NCI-H1048 (cell line): ENCODE results near the gene CNR2.
"Not testable (repeated sequence)": the region's sequence is repeated elsewhere in the genome, so short reads cannot be mapped to it uniquely, and the experiment has no call there.

Experiments
- DNase-seq: peaks from one replicate; lab custom pipeline; 2025; lab: John Stamatoyannopoulos, UW

CNR2 gene

DNA sequence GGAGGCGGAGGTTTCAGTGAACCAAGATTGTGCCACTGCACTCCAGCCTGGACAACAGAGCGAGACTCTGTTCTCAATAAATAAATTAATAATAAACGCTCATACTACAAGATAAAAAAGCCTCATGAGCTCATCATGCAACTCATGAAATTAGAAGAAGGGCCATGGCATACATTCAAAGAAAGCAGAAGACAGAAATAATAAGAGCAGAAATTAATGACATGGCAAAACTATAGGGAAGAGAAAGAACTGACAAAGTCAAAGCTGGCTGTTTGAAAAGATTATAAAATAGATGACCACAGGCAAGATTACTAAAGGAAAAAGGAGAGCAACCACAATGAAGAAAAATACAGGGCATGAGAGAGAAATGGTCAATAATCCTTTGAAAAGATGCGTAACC, 30.4 kb downstream of the CNR2 start:
- no peak for DNase-seq

DNA sequence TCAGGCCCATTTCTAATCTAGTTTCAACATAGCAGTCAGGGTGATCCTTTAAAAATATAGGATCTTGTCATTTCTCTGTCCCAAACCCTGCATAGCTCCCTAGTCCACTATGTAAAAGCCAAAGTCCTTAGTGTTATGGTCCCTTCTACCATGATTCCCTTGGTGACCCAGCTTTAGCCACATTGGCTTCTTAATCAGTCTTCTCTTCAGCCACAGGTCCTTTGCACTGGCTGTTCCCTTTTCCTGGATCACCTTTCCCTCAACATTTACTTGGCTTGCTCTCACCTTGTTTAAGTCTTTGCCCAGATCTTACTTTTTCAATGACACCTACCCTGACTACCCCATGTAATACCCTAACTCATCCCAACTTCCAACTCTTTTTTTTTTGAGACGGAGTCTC, 33.4 kb downstream of the CNR2 start:
- no peak for DNase-seq

DNA sequence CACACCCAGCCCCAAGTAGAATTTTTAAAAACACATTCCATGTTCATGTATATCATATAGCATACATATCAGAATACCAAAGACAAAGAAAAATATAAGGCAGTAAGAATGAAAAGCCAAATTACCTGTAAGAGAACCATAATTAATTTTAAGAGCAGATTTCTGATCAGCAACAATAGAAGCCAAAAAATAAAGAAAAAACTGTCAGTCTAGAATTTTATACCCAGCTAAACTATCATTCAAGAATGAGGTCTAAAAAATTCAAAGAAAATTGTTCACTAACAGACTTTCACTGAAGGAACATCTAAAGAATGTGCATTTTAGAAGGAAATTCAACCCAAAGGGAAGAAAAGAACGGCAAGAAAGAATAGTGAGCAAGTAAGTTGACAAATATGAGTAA, 34.5 kb downstream of the CNR2 start:
- no peak for DNase-seq

DNA sequence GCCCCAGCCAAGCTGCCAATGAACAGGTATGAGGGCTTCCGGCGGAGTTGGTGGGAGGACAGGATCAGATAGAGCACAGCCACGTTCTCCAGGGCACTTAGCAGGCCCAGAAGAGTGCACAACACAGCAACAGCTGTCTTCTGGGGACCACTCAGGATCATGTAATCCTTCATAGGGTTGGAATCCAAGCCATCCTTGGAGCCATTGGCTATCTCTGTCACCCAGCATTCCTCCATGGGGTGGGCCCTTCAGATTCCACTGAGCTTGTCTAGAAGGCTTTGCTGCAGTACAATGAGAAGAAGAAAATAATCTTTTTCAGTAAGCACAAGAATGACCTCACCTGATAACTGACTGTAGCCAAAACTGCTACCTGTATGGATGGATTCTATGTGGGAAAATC, 37.8 kb downstream of the CNR2 start:
- no peak for DNase-seq

DNA sequence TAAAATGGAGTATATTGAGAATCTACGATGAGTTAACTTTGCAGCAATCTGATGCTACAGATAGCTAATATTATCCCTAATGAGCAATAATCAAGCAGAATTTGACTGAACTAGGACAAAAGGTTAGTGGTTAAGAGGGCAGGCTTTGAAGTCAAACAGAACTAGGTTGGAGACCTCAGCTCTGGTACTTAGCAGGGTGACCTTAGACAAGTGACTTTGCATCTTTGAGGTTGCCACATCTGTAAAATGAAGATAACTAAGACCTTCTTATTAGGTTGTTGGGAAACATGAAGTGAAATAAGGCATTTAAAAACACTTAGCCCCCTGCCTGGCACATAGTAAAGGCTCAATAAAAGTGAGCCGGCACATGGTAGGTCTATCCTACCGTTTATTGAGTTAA, 40.7 kb downstream of the CNR2 start:
- DNase-seq = no peak

DNA sequence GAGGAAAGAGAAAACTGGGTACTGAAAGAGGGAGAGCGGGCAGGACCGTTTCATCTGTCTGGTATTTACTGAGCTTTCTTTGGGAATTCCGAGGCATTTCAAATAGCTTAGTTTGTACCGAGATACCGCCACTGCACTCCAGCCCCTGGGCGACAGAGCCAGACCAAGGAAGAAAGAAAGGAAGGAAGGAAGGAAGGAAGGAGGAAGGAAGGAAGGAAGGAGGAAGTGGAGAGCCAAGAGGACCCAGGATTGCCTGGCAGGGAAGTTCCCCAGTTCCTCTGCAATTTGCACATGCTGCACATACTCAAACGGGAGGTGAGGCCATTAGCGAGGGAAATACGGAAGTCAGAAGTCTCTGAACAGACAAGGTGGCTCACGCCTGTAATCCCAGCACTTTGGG, 44.1 kb downstream of the CNR2 start:
- DNase-seq = no peak

DNA sequence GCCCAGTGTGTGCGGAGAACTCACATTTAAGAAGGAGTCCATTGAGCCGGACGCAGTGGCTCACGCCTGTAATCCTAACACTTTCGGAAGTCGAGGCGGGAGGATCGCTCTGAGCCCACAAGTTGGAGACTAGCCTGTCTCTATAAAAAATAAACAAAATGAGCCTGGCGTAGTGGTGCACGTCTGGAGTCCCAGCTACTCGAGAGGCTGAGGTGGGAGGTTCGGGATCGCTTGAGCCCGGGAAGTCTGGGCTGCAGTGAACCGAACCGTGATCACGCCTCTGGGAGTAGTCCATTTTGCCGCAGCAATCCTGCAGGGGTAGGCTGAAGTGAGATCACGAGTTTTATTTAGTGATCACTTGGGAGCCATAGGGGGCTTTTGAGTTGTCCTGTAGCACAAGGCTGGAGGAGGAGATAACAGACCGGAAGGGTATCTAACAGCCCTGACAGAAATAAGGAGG, 44.6 kb downstream of the CNR2 start:
- no peak for DNase-seq

DNA sequence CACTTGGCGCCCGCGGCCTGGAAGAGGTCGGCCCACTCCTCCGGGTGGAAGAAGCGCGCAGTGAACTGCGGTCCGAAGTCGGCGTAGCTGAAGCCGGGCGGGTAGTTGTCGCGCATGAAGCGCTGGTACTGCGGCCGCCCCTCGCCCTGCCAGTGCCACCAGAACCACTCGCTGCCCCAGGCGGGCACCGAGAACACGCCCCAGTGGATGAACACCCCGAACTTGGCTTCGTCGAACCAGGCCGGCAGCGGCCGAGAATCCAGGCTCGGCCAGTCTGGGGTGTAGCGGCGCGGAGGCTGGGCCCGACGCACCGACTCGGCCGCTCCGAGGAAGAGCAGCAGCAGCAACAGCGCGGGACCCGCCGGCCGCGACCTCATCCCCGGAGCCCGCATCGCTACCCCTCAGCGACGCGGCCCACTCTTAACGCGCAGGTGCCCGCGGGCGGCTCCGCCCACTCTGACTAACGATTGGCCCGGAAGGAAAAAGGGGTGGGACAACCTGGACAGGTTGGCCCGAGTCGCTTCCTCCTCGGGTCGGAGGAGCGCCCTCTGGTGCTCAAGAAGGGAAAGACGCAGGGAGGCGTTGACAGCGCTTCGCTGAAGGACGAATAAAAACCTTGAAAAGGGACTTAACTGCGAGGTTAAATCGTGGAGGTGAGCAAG, 45.1 kb downstream of the CNR2 start, which contains the start of gene FUCA1:
TSS of gene FUCA1 (minus strand) at position 396 of the 662 bp plus-strand sequence. CDS start at position 392, 4 bp downstream.
- DNase-seq = peak; percentile 91

DNA sequence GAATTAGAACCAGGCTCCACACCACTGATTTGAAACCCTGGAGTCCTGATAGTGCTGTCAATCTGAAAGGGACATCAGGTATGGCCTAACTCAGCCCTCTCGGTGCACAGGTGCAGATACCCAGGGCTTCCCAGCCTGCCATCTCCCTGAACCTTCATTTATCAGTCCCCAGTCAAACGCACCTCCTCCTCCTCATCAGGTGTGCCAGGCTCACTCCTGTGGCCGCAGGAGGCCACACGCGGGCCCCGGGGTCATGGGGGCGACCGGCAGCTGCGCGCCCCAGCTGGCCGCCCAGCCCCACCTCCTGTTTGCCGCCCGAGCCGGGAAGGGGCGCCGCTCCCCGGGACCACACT, 45.6 kb downstream of the CNR2 start:
- no peak for DNase-seq

DNA sequence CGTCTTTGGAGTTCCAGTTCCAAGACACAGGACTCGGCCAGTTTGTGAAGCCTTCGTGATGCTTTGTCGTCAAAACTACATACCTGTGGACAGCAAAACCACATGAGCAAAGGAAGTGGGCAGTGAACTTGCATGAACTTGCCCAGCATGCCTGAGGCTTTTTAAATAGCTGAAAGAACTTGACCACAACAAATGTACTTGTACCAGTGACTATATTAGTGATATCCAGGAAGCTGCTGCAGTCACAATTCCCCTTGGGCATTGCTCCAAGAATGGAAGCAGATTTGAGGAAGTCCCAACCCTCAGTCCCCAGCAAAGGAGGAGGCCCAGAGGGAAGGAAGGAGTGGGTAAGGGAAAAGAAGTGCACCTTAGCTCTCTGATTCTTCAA, 47.6 kb downstream of the CNR2 start:
- DNase-seq = no peak

DNA sequence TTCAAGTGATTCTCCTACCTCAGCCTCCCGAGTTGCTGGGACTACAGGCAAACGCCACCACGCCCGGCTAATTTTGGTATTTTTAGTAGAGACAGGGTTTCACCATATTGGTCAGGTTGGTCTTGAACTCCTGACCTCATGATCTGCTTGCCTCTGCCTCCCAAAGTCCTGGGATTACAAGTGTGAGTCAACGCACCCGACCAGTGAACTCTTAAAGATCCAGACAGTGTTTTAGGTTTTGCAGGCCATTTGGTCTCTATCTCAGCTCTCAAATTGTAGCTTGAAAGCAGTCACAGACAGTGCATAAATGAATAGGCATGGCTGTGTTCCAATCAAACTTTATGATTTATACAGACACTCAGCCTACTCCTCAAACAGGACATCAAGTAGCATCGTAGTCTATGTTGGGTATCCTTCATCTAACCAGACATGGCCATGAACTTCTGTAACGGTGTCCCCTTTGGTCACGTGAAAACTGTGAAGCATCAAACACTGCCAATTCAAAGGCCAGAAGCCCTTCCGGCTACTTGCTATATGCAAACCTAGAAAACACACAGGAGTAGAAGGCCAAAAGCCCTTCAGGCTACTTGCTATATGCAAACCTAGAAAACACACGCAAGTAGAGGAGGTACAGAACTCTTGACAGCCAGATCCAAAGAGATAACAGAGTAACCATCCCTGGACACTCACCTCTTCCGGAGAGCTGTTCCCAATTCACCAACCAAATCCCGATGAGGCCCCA, 48.2 kb downstream of the CNR2 start:
- no peak for DNase-seq

DNA sequence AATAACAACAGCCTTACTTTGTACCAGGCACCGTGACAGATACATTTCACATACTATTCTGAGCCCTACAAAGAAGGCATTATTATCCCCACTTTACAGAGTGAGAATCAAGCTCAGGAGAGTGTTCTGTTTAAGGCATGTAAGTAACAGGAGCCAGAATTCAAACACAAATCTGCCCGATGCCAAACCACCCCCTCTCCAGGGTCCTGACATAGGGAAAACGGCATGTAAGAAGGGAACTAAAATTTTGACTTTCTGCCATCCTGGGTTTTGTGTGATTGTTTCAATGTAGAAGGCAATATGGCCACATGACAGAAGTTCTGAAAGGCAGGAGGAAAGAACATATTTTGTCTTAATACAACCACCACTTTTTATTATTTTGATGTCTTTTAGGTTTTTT, 50.5 kb downstream of the CNR2 start:
- DNase-seq = no peak

DNA sequence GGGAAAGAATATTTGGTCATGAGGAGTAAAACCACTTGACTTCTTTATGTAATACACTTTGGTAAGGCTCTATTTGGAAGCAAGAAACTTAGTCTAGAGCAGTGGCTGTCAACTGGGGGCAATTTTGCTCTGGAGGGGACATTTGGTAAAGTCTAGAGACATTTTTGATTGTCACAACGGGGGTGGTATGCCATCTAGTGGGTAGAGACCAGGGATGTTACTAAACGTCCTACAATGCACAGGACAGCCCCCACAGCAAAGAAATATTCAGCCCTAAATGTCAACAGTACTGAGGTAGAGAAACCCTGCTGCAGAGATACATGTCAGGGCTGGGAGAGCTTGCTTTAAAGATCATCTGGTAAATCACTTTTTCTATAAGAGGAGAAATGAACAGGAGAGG, 58.6 kb downstream of the CNR2 start:
- DNase-seq = no peak

DNA sequence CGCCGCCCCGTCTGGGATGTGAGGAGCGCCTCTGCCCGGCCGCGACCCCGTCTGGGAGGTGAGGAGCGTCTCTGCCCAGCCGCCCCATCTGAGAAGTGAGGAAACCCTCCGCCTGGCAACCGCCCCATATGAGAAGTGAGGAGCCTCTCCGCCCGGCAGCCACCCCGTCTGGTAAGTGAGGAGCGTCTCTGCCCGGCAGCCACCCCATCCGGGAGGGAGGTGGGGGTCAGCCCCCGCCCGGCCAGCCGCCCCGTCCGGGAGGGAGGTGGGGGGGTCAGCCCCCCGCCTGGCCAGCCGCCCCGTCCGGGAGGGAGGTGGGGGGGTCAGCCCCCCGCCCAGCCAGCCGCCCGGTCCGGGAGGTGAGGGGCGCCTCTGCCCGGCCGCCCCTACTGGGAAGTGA, 60.0 kb downstream of the CNR2 start:
- DNase-seq = not testable (repeated sequence)

DNA sequence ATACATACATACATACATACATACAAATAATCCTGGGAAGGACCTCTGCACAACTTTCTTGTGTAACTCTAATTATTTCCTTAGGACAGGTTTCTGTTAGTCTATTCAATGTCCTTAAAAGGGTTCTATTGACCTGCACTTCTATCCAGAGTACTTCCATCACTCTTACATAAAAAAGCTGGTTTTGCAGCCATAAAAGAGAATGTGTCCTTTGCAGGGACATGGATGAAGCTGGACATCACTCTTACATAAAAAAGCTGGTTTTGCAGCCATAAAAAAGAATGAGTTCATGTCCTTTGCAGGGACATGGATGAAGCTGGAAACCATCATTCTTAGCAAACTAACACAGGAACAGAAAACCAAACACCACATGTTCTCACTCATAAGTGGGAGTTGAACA, 61.8 kb downstream of the CNR2 start:
- DNase-seq = not testable (repeated sequence)

DNA sequence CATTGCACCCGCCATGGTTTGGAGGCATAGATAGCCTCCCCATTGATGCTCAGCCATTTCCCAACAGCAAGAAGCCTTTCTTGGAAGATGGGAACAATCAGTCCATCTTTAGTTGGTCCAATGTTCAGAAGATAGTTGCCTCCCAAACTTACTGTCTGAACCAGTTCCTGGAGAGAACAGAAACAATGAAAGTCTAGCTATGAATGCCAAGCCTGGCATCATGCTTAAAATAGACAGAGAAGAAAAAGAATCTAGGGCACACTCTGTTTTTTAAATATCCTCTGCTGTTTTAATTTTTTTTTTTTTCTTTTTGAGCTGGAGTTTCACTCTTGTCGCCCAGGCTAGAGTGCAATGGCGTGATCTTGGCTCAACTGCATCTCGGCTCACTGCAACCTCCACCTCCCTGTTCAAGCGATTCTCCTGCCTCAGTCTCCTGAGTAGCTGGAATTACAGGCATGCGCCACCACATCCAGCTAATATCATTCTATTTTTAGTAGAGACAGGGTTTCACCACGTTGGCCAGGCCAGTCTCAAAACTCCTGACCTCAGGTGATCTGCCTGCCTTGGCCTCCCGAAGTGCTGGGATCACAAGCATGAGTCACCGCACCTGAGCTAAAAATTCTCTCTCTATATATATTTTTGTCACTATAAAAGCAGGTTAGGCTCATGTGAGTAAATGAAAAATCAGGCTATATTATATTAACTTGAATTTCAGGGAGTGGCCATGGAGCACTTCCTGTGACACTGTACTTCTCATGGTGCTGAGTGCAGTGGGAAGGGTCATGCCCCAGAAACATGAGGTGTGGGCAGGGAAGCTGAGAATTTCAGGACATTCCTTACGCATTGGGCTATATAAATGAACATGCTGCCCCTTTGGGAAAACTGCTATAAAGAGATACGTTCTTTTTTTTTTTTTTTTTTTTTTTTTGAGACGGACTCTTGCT, 64.2 kb downstream of the CNR2 start:
- DNase-seq = no peak

DNA sequence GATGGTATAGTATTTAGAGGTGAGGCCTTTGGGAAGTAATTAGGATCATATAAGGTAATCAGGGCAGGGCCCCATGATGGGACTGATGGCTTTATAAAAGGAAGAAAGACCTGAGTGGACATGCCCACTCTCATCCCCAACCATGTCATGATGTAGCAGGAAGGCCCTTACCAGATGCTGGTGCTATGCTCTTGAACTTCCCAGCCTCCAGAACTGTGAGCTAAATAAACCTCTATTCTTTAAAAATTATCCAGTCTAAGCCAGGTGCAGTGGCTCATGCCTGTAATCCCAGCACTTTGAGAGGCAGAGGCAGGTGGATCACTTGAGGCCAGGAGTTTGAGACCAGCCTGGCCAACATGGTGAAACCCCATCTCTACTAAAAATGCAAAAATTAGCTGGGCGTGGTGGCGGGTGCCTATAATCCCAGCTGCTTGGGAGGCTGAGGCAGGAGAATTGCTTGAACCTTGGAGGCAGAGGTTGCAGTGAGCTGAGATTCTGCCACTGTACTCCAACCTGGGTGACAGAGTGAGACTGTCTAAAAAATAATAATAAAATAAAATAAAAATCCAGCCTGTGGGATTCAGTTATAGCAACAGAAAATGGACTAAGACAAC, 65.6 kb downstream of the CNR2 start:
- DNase-seq = not testable (repeated sequence)

DNA sequence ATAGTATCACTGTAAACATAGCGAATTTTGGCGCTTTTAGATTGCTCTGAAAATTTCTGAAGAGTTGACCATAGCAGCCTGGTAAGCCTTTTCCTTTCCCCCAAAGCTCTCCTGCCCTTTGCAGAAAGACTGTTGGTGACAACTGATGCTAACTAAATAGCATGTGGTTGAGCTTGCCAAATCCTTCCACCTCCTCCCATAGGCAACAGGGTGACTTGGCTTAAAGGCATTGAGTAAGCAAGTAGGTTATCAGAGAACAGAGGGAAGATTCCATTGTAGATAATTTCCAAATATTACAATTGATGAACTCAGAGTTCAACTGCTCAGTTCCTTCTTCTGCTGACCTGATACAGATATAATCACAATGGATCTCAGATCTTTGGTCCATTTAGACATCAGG, 68.0 kb downstream of the CNR2 start:
- DNase-seq = no peak

DNA sequence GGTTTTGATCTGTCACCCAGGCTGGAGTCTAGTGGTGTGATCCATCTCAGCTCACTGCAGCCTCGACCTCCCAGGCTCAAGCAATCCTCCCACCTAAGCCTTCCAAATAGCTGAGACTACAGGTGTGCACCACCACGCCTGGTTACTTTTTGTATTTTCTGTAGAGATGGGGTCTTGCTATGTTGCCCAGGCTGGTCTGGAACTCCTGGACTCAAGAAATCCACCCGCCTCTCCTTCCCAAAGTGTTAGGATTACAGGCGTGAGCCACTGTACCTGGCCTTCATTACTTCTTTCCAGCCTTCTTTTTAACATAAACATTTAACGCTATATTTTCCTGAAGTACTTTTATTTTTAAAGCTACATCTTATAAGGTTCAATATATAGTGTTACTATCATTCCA, 69.5 kb downstream of the CNR2 start:
- no peak for DNase-seq

DNA sequence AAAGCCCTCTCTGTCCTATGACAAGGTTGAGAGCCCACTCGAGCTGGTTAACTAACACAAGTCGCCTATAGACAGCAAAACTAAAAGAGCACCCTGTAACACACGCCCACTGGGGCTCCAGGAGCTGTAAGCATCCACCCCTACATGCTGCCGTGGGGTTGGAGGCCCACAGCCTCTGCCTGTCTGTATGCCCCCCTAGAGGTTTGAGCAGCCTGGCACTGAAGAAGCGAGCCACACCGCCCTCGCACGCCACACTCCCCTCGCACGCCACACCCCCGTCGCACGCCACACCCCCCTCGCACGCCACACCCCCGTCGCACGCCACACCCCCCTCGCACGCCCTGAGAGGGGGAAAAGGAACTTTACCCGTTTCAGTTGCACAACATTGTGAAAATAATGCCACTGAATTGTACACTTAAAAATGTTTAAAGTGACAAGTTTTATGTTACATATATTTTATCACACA, 74.7 kb downstream of the CNR2 start:
- DNase-seq = no peak

DNA sequence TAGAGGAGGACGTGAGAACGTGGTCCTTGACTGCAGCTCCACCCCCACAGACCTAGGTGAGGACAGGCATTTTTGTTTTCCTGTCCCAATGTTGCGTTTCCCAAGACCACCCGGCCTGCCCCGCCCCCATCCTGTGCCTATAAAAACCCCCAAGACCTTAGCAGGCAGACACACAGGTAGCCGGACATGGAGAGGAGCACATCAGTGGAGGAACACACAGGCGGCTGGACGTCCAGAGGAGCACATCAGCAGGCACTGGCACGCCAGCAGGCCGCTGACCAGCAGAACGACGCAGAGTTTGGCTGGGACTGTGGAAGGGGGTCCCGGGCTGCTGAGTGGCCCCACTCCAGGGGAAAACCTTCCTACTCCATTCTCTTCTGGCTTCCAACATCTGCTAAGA, 75.3 kb downstream of the CNR2 start:
- no peak for DNase-seq

DNA sequence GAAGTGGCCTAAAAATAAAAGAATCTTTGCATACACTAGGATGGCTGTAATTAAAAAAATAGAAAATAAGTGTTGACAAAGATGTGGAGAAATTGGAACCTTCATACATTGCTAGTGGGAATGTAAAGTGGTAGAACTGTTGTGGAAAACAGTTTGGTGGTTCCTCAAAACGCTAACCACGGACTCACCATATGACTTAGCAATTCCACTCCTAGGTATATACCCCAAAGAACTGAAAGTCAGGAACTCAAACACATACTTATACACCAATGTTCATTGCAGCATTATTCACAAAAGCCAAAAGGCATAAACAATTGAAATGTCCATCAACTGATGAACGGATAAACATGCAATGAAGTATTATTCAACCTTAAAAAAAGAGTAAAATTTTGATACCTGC, 77.1 kb downstream of the CNR2 start:
- DNase-seq = no peak
